GM12878 (cell line): Measurements from ENCODE around the gene AMHR2.

Experiments
- EP300 ChIP-seq, 2 experiments: fragments of 150-350 bp in 1 of 2; IDR thresholded peaks; 2 replicates each; pipeline ENCODE4 v1.6.1; 2011 to 2012; ENCODE audit warnings: low read depth in 2 of 2, low read length in 2 of 2, borderline replicate concordance in 1 of 2, improper control_type of control experiment in 1 of 2, inconsistent platforms in 1 of 2; ENCODE audit not compliant: control insufficient read depth in 1 of 2
- ZNF592 ChIP-seq: fragments of 450-650 bp; IDR thresholded peaks from 2 replicates; pipeline ENCODE4 v1.6.1; 2017; ENCODE audit warnings: mild to moderate bottlenecking, moderate library complexity
- TF ChIP-seq, protein P1 (sequence below): IDR thresholded peaks from 2 replicates; pipeline ENCODE4 v1.6.1; 2011; ENCODE audit warnings: low read depth, low read length, improper control_type of control experiment, borderline replicate concordance

- TF ChIP-seq, protein P1, sequence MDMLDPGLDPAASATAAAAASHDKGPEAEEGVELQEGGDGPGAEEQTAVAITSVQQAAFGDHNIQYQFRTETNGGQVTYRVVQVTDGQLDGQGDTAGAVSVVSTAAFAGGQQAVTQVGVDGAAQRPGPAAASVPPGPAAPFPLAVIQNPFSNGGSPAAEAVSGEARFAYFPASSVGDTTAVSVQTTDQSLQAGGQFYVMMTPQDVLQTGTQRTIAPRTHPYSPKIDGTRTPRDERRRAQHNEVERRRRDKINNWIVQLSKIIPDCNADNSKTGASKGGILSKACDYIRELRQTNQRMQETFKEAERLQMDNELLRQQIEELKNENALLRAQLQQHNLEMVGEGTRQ = no peak
- TF ChIP-seq ZNF592 (no peak), EP300 (IDR thresholded peaks at IDR 0.05; ENCODE audit: borderline replicate concordance in 1 of 2, control insufficient read depth in 1 of 2, low read depth in 2 of 2, low read length in 2 of 2) (no peak)
Observed at GRCh38 chr12:53453953-53454640, 30.4 kb downstream of the AMHR2 start.
